Measurements from ENCODE around the gene TMEM176A. TPM values are rescaled to one million over a fixed set of nuclear protein-coding genes. Genes with fewer than 3 reads are reported as not detected.
"Not testable (repeated sequence)": the region's sequence is repeated elsewhere in the genome, so short reads cannot be mapped to it uniquely, and the experiment has no call there.

Gene TMEM176A
- polyA plus RNA-seq, 2 of the 4 experiments (the other 2 are of a cell fraction), result 0.05 TPM; not detected in 1

GRCh38 chr7:150806863-150807262 is 6.3 kb downstream of the TMEM176A start:
- H3K9me3 ChIP-seq, result peaks cover 5% of the 10 kb centered on the region; the same call in 1 of the 3 replicates
- H3K27ac ChIP-seq, result no peak overlapping the region
- 23% methylated on average over 2 of the region's 2 CpGs for WGBS (ENCODE audit: missing lambda C conversion rate)
- ATAC-seq (no peak), FAIRE-seq (no peak), DNase-seq (ENCODE audit: low read depth in 1 of 2, low spot score in 1 of 2) (no peak)
- H3K4me1 ChIP-seq, result no peaks in the 10 kb centered on the region
- H3K4me3 ChIP-seq, result no peak overlapping the region
- TF ChIP-seq HOXB5 (CRISPR knock-in tag; IDR thresholded peaks at IDR 0.05) (no peak), HOXA7 (CRISPR knock-in tag; IDR thresholded peaks at IDR 0.05) (no peak), FOXS1 (CRISPR knock-in tag; IDR thresholded peaks at IDR 0.05) (no peak), HES2 (IDR thresholded peaks at IDR 0.05) (no peak), BCL3 (IDR thresholded peaks at IDR 0.05) (no peak), HOXB13 (CRISPR knock-in tag; IDR thresholded peaks at IDR 0.05; ENCODE audit: low read depth) (no peak), BHLHE40 (IDR thresholded peaks at IDR 0.05; ENCODE audit: low read depth, low read length) (no peak), FOSL2 (IDR thresholded peaks at IDR 0.05) (no peak), FOSL2 (CRISPR knock-in tag; IDR thresholded peaks at IDR 0.05) (no peak), NPAS2 (CRISPR knock-in tag; IDR thresholded peaks at IDR 0.05; ENCODE audit: borderline replicate concordance) (no peak), ZC3H11A (IDR thresholded peaks at IDR 0.05) (no peak), MAX (IDR thresholded peaks at IDR 0.05) (no peak), RARB (CRISPR knock-in tag; IDR thresholded peaks at IDR 0.05) (no peak), POLR2AphosphoS2 (conservative IDR thresholded peaks at IDR 0.05; ENCODE audit: low read length) (no peak), CHD2 (IDR thresholded peaks at IDR 0.05; ENCODE audit: low read length, partially characterized antibody) (no peak), KDM1A (IDR thresholded peaks at IDR 0.05; ENCODE audit: low read depth) (no peak), ESRRA (IDR thresholded peaks at IDR 0.05; ENCODE audit: borderline replicate concordance, low read length) (no peak)
- CTCF ChIA-PET, result no interaction called here
- POLR2A ChIA-PET, result no interaction called here
- no peak overlapping the region for H3K4me2 ChIP-seq

GRCh38 chr7:150807616-150808438 is 7.3 kb downstream of the TMEM176A start:
- FAIRE-seq; CTCF ChIA-PET; H3K4me2 ChIP-seq; DNase-seq (ENCODE audit: low read depth in 1 of 2, low spot score in 1 of 2); ATAC-seq; POLR2A ChIA-PET; H3K4me3 ChIP-seq; H3K4me1 ChIP-seq; H3K9me3 ChIP-seq; H3K27ac ChIP-seq: not testable (repeated sequence)
- 16% methylated on average over 13 of the region's 13 CpGs for WGBS (ENCODE audit: missing lambda C conversion rate)

- POLR2A ChIA-PET, result no interaction called here
- CTCF ChIA-PET, result interaction anchor here (1.1 kb wide), 1 partner anchor 989 kb away, joined by 3 read pairs; no protein-coding TSS in a partner anchor
- Histone ChIP-seq H3K4me1 (no peaks in the 10 kb centered on the region), H3K9me3 (peaks cover 8% of the 10 kb centered on the region; the same call in 2 of the 3 replicates), H3K4me2 (no peak overlapping the region), H3K27ac (no peak overlapping the region), H3K4me3 (no peak overlapping the region)
- TF ChIP-seq CHD2 (IDR thresholded peaks at IDR 0.05; ENCODE audit: low read length, partially characterized antibody), result no peak
- TF ChIP-seq ATOH8 (CRISPR knock-in tag; IDR thresholded peaks at IDR 0.05; ENCODE audit: low read depth), result no peak
- TF ChIP-seq JUNB (IDR thresholded peaks at IDR 0.05), result no peak
- no peak for TF ChIP-seq ZC3H11A (IDR thresholded peaks at IDR 0.05)
- TF ChIP-seq RAD21 (conservative IDR thresholded peaks at IDR 0.05 in 1 of 2, IDR thresholded peaks at IDR 0.05 in 1 of 2), result no peak
- TF ChIP-seq PBX3 (IDR thresholded peaks at IDR 0.05), result no peak
- TF ChIP-seq CBX2 (IDR thresholded peaks at IDR 0.05; ENCODE audit: borderline replicate concordance, low read depth), result no peak
- DNase-seq (ENCODE audit: low read depth in 1 of 2, low spot score in 1 of 2) (no peak), ATAC-seq (no peak), FAIRE-seq (no peak)
- 10% methylated on average over 7 of the region's 7 CpGs for WGBS (ENCODE audit: missing lambda C conversion rate)
Measured at GRCh38 chr7:150814328-150815001, 13.9 kb downstream of the TMEM176A start.

Measured in A549 (cell line).